Subcutaneous adipose tissue (tissue), 4 donors: ENCODE data around the gene CASKIN1. TPM values are rescaled to one million over a fixed set of nuclear protein-coding genes. Genes with fewer than 3 reads are reported as not detected.

ENCODE experiments used
- total RNA-seq, 4 donors: library from RNA; depleted of rRNA; stranded (reverse); fragments of >200 nt; gene quantifications; one replicate each; pipeline ENCODE4 v1.1.0, GENCODE V29; 2016
- TF ChIP-seq, protein P1 (sequence below): fragments of 450-650 bp; IDR thresholded peaks from one replicate; pipeline ENCODE4 v1.5.1; 2016; ENCODE audit warnings: low read depth, mild to moderate bottlenecking, control low read depth, antibody characterized with exemption, moderate library complexity

Gene CASKIN1
- total RNA-seq, result not detected

- TF ChIP-seq, protein P1, sequence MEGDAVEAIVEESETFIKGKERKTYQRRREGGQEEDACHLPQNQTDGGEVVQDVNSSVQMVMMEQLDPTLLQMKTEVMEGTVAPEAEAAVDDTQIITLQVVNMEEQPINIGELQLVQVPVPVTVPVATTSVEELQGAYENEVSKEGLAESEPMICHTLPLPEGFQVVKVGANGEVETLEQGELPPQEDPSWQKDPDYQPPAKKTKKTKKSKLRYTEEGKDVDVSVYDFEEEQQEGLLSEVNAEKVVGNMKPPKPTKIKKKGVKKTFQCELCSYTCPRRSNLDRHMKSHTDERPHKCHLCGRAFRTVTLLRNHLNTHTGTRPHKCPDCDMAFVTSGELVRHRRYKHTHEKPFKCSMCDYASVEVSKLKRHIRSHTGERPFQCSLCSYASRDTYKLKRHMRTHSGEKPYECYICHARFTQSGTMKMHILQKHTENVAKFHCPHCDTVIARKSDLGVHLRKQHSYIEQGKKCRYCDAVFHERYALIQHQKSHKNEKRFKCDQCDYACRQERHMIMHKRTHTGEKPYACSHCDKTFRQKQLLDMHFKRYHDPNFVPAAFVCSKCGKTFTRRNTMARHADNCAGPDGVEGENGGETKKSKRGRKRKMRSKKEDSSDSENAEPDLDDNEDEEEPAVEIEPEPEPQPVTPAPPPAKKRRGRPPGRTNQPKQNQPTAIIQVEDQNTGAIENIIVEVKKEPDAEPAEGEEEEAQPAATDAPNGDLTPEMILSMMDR, result no peak
Observed at GRCh38 chr16:2196162-2196980, at the start of gene CASKIN1. TSS of gene CASKIN1 (minus strand) at chr16:2196605. CDS start at chr16:2196432, 173 bp downstream.

GRCh38 chr16:2244926-2245795, 48.8 kb upstream of the CASKIN1 start:
- TF ChIP-seq, protein P1, result no peak

GRCh38 chr16:2244301-2244700, 47.9 kb upstream of the CASKIN1 start:
- TF ChIP-seq, protein P1, result no peak

GRCh38 chr16:2243781-2244180, 47.4 kb upstream of the CASKIN1 start:
- TF ChIP-seq, protein P1, result no peak

DNA sequence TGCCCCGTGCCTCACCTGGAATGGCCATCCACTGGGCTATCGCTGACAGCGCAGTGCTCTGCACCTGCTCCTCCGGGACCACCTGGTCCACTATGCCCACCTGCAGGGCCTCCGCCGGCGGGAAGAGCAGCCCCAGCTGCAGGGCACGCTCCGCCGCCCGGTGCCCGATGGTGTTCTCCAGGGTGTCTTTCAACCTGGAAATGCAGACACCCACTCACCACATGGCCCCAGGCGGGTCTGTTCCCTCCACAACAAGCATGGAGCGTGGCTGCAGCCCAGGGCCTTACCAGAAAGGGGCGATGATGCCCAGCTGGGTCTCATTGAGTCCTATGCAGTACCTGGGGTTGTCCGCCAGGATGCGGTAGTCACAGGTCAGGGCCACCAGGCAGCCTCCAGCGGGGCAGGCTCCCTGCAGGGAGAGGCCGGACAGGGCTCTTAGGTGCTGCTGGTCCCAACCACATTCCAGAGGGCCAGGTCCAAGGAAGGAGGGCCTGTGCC, 46.7 kb upstream of the CASKIN1 start:
- TF ChIP-seq, protein P1, result no peak

- TF ChIP-seq, protein P1, result no peak
Observed at GRCh38 chr16:2242598-2242997, 46.2 kb upstream of the CASKIN1 start.
